GM18520 (cell line): ENCODE measurements around the gene PTRH2.
"Not testable (repeated sequence)": the region's sequence is repeated elsewhere in the genome, so short reads cannot be mapped to it uniquely, and the experiment has no call there.

Source experiments
- ATAC-seq: cut with Tn5 transposase; IDR thresholded peaks from one replicate; pipeline ENCODE4 v1.9.1; 2021; ENCODE audit not compliant: unreplicated experiment

PTRH2 gene

DNA sequence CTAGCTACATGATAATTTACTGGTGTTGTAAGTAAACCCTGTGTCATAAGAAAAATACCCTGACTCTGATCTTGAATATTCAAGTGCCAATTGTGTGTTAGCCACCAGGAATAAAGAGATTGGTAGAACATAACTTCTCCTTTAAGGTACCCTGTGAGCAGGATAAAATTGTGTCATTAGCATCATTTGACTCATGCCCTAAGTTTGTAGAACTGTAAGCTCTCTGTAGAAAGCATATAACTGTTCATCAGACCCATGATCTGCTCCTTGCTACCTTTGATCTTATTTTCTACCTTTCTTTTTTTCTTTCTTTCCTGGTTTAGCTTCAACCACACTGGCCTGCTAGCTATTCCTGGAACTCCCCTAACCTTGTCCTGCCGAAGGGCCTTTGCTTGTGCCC is 35.8 kb downstream of the PTRH2 start:
- ATAC-seq, result no peak

DNA sequence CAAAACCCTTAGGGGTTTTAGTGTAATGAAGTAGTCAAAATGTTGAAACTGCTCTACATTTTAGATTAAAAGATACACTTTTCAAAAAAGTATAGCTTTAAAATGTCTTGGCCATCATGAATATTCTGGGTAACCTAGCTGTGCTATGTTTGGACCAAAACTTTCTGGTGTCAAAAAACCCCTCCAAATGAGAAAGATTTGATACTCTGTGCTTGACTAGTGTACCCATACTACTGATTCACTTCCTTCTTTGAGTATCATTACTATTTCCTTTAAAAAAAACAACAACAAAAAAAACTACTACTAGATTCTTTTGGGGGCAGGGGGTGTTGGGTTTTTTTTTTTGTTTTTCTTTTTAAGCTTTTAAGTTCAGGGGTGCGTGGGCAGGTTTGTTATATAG is 37.3 kb downstream of the PTRH2 start:
- no peak for ATAC-seq

DNA sequence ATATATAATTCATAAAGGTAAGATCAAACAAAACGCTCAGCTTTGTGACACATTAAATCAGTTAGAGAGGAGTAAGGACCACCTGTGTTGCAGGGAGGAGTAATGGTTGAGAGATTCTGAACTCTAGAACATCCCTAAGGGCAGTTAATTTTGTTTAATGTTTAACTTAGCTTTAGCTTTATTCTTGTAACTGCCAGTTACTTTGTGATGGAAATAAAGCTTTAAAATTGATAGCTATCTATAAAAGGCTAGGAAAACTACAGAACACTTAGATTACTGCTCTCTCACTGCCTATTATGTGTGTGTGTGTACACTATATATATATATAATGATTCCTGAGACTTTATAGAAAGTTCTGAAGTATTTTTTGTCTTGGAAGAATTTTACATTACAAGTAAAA is 37.8 kb downstream of the PTRH2 start:
- no peak for ATAC-seq

DNA sequence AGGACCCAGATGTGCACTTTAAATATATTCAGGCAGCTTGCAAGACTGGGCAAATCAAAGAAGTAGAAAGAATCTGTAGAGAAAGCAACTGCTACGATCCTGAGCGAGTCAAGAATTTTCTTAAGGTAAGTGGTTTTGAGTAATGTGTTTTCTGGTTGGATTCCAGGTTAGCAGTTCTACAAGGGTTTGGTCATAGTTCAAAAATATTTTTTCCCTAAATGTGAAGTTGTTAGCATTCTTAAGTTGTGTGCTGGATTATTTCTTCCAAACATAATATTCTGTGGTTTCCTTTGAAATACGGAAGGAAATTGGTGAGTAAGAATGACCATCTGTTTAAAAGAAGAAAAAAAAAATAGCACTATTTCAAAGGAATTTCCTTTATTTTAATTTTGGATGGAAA is 38.4 kb downstream of the PTRH2 start:
- ATAC-seq, result no peak

DNA sequence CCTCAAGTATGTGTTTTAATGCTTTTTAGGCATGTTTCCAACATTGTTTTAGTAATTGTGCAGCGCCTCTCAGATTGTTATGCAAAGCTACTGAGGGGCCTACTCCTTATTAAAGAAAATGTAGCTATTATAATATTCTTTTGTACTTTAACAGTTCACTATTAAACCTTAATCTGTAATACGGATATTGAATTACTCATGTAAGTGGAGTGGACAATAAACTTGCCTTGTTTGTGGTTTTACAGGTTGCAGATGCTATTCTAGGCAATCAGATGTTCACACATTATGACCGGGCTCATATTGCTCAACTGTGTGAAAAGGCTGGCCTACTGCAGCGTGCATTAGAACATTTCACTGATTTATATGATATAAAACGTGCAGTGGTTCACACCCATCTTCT is 41.0 kb downstream of the PTRH2 start:
- ATAC-seq, result no peak

- not testable (repeated sequence) for ATAC-seq
These were observed 50.6 kb downstream of the PTRH2 start for GRCh38 chr17:59656624-59657023.

DNA sequence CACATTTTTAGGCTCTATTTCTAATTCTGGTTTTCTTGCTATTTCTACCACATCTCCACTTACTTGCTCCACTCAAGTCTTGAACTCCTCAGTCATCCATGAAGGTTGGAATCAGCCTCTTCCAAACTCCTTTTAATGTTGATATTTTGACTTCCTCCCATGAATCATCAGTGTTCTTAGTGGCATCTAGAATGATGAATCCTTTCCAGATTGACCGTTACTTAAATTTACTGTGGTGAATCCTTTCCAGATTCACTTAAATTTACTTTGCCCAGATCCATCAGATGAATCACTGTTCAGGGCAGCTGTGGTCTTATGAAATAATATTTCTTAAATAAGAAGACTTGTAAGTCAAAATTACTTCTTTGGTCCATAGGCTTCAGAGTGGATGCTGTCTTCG is 55.1 kb downstream of the PTRH2 start:
- ATAC-seq, result no peak

DNA sequence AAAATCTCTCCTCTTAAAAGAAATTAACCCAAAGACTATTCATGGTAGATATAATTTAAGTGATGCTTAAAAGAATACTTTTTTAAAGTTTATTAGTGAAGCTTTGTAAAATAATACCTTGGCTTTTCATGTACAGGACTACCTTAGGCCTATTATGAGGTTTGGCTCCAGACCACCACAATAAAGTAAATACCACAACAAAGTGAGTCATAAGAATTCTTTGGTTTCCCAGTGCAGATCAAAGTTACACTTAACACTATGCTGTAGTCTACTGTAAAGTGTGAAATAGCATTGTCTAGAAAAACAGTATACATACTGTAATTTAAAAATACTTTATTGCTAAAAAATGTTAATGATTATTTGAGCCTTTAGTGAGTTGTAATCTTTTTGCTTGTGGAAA is 55.9 kb downstream of the PTRH2 start:
- no peak for ATAC-seq

DNA sequence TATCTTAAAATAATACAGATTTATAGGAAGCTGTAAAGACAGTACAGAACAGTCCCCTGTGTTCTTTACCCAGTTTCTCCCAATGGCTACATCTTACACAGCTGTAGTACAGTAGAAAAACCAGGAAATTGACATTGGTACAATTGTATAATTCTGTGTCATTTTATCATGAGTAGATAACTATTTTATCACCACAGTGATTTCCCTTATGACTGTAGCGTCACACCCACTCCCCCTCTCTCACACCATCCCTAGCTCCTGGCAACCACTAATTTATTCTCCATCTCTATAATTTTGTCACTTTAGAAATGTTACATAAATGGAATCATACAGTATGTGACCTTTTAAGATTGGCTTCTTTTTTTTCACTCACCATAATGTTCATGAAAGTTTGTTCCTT is 56.6 kb downstream of the PTRH2 start:
- ATAC-seq, result no peak

DNA sequence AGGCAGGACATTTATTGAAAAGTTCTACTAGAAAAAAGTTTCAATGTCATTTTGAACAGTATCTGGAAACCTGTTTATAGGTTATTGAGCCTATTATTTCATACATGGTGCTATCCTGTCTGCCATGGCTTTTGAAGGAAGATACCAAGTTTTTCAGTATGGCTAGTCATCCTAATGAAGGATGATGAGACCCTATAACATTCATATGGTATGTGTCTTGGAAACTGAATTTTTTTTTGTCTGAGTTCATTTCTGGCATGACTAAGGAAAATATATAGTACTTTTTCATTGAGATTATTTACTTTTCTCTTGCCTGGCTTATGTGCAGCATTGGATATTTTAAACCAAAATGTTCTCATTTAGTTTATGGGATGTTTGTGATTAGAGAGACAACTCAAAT is 57.3 kb downstream of the PTRH2 start:
- ATAC-seq, result no peak
